ENCODE results near the gene DMXL1. TPM values are rescaled to one million over a fixed set of nuclear protein-coding genes. Genes with fewer than 3 reads are reported as not detected.

Gene DMXL1
- total RNA-seq, 4 donors from 2014 or later = 38.4 to 157 (median 48.2) TPM

DNA sequence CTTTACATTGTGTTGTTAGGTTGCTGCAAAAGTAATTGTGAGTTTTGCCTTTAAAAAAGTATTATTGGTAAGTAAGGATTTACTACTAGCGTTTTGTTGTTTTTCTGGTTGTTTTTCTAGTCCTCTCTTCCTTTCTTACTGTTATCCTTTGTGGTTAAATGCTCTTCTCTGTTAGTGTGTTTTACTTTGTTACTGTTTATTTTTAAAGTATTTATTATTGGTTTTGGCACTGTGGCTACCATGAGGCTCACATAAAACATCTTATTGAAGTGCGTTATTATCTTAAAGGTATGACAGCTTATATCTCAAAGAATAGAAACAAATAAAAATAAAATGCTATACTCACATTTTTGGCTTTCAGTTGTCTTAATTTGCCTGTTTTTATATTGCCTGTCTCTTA is 17.6 kb downstream of the DMXL1 start:
- no peak for TF ChIP-seq POLR2A (IDR thresholded peaks at IDR 0.05)
- no peak for TF ChIP-seq EP300 (IDR thresholded peaks at IDR 0.05)
- TF ChIP-seq, protein P1, sequence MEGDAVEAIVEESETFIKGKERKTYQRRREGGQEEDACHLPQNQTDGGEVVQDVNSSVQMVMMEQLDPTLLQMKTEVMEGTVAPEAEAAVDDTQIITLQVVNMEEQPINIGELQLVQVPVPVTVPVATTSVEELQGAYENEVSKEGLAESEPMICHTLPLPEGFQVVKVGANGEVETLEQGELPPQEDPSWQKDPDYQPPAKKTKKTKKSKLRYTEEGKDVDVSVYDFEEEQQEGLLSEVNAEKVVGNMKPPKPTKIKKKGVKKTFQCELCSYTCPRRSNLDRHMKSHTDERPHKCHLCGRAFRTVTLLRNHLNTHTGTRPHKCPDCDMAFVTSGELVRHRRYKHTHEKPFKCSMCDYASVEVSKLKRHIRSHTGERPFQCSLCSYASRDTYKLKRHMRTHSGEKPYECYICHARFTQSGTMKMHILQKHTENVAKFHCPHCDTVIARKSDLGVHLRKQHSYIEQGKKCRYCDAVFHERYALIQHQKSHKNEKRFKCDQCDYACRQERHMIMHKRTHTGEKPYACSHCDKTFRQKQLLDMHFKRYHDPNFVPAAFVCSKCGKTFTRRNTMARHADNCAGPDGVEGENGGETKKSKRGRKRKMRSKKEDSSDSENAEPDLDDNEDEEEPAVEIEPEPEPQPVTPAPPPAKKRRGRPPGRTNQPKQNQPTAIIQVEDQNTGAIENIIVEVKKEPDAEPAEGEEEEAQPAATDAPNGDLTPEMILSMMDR (IDR thresholded peaks at IDR 0.05) = no peak
- no peak for TF ChIP-seq POLR2AphosphoS5 (IDR thresholded peaks at IDR 0.05)
- Histone ChIP-seq H3K27ac (no peak overlapping the region), H3K9me3 (peaks cover 0 to 8% (median 0%) of the 10 kb centered on the region in 3 donors), H3K4me1 (no peaks in the 10 kb centered on the region), H3K27me3 (no peaks in the 10 kb centered on the region), H3K4me3 (no peak overlapping the region), H3K36me3 (no peaks in the 10 kb centered on the region)
- no peak for ATAC-seq
- 93 to 95% methylated on average over 2 of the region's 2 CpGs for WGBS, 2 donors (ENCODE audit: low coverage in 1 of 2)

DNA sequence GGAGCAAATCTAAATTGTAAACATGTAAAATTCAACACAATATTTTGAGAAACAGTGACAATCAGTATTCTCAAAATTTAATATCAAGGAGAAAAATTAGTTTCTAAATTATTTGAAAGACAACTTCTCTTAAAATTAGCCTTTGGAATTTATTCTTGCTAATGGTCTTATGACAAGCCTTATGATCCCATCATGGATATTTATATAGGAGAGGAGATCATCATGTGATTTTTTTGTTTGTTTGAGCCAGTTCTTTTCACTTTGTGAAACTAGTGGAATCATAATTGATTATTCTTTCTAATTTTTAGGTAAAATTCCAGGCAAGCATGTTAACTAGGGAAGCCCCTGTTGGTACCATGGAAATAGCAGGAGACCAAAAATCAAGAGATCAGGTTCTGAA is 24.7 kb downstream of the DMXL1 start:
- no peak for ATAC-seq
- Histone ChIP-seq H3K36me3 (peaks cover 0 to 24% of the 10 kb centered on the region in 2 donors), H3K27ac (no peak overlapping the region), H3K9me3 (peaks cover 0 to 4% (median 0%) of the 10 kb centered on the region in 3 donors), H3K4me3 (no peak overlapping the region), H3K4me1 (no peaks in the 10 kb centered on the region), H3K27me3 (no peaks in the 10 kb centered on the region)
- no peak for TF ChIP-seq EP300 (IDR thresholded peaks at IDR 0.05)
- no peak for TF ChIP-seq POLR2AphosphoS5 (IDR thresholded peaks at IDR 0.05)
- TF ChIP-seq POLR2A (IDR thresholded peaks at IDR 0.05) = no peak
- TF ChIP-seq, protein P1 (IDR thresholded peaks at IDR 0.05) = no peak

DNA sequence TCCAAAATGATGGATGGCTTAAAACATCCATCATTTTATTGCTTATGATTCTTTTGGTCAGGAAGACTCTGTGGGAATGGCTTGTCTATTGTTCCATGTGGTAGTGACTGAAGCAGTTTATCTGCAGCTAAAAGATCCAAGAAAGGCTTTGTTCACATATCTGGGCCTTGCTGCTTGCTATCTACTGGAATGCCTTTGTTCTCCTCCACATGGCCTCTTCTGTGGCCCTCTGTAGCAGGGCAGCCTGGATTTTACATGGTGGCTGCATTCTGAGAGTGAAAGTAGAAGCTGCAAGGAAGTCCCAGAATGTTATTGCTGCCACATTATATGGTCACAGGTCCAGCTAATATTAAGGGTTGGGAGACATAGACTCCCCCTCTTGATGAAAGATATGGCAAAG is 35.1 kb downstream of the DMXL1 start:
- Histone ChIP-seq H3K27ac (no peak overlapping the region), H3K4me1 (no peaks in the 10 kb centered on the region), H3K36me3 (peaks cover 0 to 40% of the 10 kb centered on the region in 2 donors), H3K27me3 (no peaks in the 10 kb centered on the region), H3K9me3 (no peaks in the 10 kb centered on the region), H3K4me3 (no peak overlapping the region)
- TF ChIP-seq, protein P1 (IDR thresholded peaks at IDR 0.05) = no peak
- TF ChIP-seq EP300 (IDR thresholded peaks at IDR 0.05) (no peak), POLR2A (IDR thresholded peaks at IDR 0.05) (no peak), POLR2AphosphoS5 (IDR thresholded peaks at IDR 0.05) (no peak)
- no peak for ATAC-seq

DNA sequence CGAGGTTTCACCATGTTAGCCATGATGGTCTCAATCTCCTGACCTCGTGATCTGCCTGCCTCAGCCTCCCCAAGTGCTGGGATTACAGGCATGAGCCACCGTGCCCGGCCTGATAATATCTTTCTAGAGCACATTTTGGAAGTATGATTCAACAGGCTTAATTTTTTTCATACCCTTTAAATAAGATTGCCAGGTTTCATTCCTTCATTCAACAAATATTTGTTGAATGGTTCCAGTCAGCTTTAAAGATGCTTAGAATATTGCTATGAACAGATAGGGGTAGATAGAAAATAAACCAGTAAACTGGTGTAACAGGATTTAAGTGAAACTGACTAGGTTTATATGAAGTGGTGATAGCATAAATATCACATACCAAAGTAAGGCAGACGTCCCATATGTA is 41.3 kb downstream of the DMXL1 start:
- H3K9me3 ChIP-seq = no peaks in the 10 kb centered on the region
- 91 to 100% methylated on average over 2 to 5 of the region's 5 CpGs for WGBS, 2 donors (ENCODE audit: low coverage in 1 of 2)
- no peaks in the 10 kb centered on the region for H3K4me1 ChIP-seq
- no peak overlapping the region for H3K27ac ChIP-seq
- peaks cover 0 to 85% of the 10 kb centered on the region in 2 donors for H3K36me3 ChIP-seq
- no peak for ATAC-seq
- TF ChIP-seq, protein P1 (IDR thresholded peaks at IDR 0.05) = no peak
- TF ChIP-seq EP300 (IDR thresholded peaks at IDR 0.05) (no peak), POLR2AphosphoS5 (IDR thresholded peaks at IDR 0.05) (no peak), POLR2A (IDR thresholded peaks at IDR 0.05) (no peak)
- H3K27me3 ChIP-seq = no peaks in the 10 kb centered on the region
- H3K4me3 ChIP-seq = no peak overlapping the region

DNA sequence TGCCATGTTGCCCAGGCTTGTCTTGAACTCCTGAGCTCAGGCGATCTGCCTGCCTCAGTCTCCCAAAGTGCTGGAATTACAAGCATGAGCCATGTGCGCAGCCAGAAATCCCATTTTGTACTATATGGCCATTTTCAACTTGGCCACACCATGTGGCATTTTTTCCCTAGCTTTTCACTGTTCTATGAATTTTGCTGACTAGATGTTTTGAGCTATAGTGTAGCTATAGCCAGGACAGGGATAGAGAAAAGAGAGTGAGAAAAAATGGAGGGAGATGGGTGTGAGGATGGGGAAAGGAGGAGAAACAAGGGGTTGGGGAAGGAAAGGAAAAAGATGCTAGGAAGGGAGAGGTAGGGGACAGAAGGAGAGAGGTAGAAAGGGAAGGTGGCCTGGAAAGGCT is 46.4 kb downstream of the DMXL1 start:
- no peak overlapping the region for H3K27ac ChIP-seq
- TF ChIP-seq EP300 (IDR thresholded peaks at IDR 0.05) = no peak
- no peak overlapping the region for H3K4me3 ChIP-seq
- WGBS, 2 donors (ENCODE audit: low coverage in 1 of 2) = 93 to 100% methylated on average over 2 of the region's 2 CpGs
- peaks cover 0 to 96% of the 10 kb centered on the region in 2 donors for H3K36me3 ChIP-seq
- no peaks in the 10 kb centered on the region for H3K27me3 ChIP-seq
- no peaks in the 10 kb centered on the region for H3K4me1 ChIP-seq
- H3K9me3 ChIP-seq = no peaks in the 10 kb centered on the region
- ATAC-seq = no peak

DNA sequence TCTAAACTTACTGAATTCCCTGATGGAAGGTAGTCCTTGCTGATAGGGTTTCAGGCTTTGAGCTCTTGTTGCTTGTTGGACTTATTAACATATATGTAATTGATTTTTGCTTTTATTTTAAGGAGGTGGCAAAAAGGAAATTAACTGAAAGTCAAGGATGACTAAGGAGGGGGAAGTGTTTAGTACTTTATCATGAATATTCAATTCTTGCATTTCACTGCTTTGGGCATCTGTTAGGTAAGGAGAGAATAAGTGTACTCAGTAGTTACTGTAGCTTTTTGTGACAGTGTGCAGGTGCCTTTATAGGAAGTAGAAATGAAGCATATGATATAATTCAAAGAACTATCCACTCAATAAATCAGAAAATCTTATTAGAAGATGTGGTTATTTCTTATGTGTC is 47.1 kb downstream of the DMXL1 start:
- Histone ChIP-seq H3K9me3 (no peaks in the 10 kb centered on the region), H3K4me3 (no peak overlapping the region), H3K27ac (no peak overlapping the region), H3K4me1 (no peaks in the 10 kb centered on the region), H3K36me3 (peaks cover 0 to 97% of the 10 kb centered on the region in 2 donors), H3K27me3 (no peaks in the 10 kb centered on the region)
- ATAC-seq = no peak
- TF ChIP-seq, protein P1 (IDR thresholded peaks at IDR 0.05) = no peak
- TF ChIP-seq POLR2A (IDR thresholded peaks at IDR 0.05) = no peak

All from gastroesophageal sphincter (tissue), 4 donors.